PC-3 (cell line): Measurements from ENCODE around the gene GAMT. TPM values are rescaled to one million over a fixed set of nuclear protein-coding genes. Genes with fewer than 3 reads are reported as not detected.

Experiments
- ATAC-seq: fragments of 200-7000 bp; cut with Tn5 transposase; 2 replicates; pipeline ENCODE4 v1.9.1; 2020; ENCODE audit warnings: mild to moderate bottlenecking, moderate library complexity
- BruUV-seq: library from RNA; stranded (reverse); fragments of 400-500 nt; replicated peaks from 2 replicates; lab custom pipeline; 2021; lab: Mats Ljungman, UMichigan
- CTCF ChIA-PET: fragments of 300-600 bp; sonication (Branson Sonifier 250); formaldehyde crosslinking; loops from one replicate; lab custom pipeline; 2022; ENCODE audit warnings: antibody characterized with exemption; lab: Charles Lee
- POLR2A ChIA-PET: fragments of 300-600 bp; sonication (Branson Sonifier 250); formaldehyde crosslinking; loops from one replicate; lab custom pipeline; 2022; ENCODE audit warnings: antibody characterized with exemption; ENCODE audit not compliant: unreplicated experiment; lab: Charles Lee
- DNase-seq: peaks from one replicate; pipeline ENCODE4 v3.0.0-alpha.2; 2015
- H2AFZ ChIP-seq: fragments of 300-600 bp; sonication (generic); 2 replicates; pipeline ENCODE4 v1.6.0; 2016; ENCODE audit warnings: antibody characterized with exemption, low read length
- H3F3A ChIP-seq: fragments of 300-600 bp; sonication (generic); one replicate; pipeline ENCODE4 v1.6.0; 2017; ENCODE audit warnings: antibody characterized with exemption, low read length, control low read depth, mild to moderate bottlenecking; ENCODE audit not compliant: unreplicated experiment
- H3K27ac ChIP-seq: fragments of 300-600 bp; sonication (generic); 2 replicates; pipeline ENCODE4 v1.5.1; 2016; ENCODE audit warnings: mild to moderate bottlenecking, low read length
- H3K27me3 ChIP-seq: fragments of 300-600 bp; sonication (generic); 2 replicates; pipeline ENCODE4 v1.6.1; 2016; ENCODE audit warnings: low read length, mixed read lengths
- H3K36me3 ChIP-seq: fragments of 300-600 bp; sonication (generic); 2 replicates; pipeline ENCODE4 v1.6.1; 2016; ENCODE audit warnings: low read depth, mixed run types, low read length, mixed read lengths
- H3K4me1 ChIP-seq: fragments of 300-600 bp; sonication (generic); 2 replicates; pipeline ENCODE4 v1.5.1; 2016; ENCODE audit warnings: low read length; ENCODE audit not compliant: insufficient read depth
- H3K4me2 ChIP-seq: fragments of 300-600 bp; sonication (generic); 2 replicates; pipeline ENCODE4 v1.6.0; 2016; ENCODE audit warnings: low read length
- H3K4me3 ChIP-seq: fragments of 300-600 bp; sonication (generic); 2 replicates; pipeline ENCODE4 v1.5.1; 2016; ENCODE audit warnings: mild to moderate bottlenecking, low read length, mixed read lengths
- H3K79me2 ChIP-seq: fragments of 300-600 bp; sonication (generic); 2 replicates; pipeline ENCODE4 v1.6.1; 2017; ENCODE audit warnings: low read length, mixed read lengths
- H3K9ac ChIP-seq: fragments of 300-600 bp; sonication (generic); 2 replicates; pipeline ENCODE4 v1.6.0; 2016; ENCODE audit warnings: mild to moderate bottlenecking, low read length
- H3K9me2 ChIP-seq: fragments of 300-600 bp; sonication (generic); replicated peaks from 2 replicates; pipeline ENCODE4 v1.6.1; 2016; ENCODE audit warnings: mixed run types, low read length, mixed read lengths
- H3K9me3 ChIP-seq: fragments of 300-600 bp; sonication (generic); 2 replicates; pipeline ENCODE4 v1.6.1; 2016; ENCODE audit warnings: low read length, mixed read lengths
- H4K20me1 ChIP-seq: fragments of 300-600 bp; sonication (generic); 2 replicates; pipeline ENCODE4 v1.6.1; 2016; ENCODE audit warnings: low read length, mixed read lengths
- CTCF ChIP-seq: fragments of 300-600 bp; sonication (generic); conservative IDR thresholded peaks from 2 replicates; pipeline ENCODE4 v1.5.1; 2017; ENCODE audit warnings: antibody characterized with exemption, low read depth, mild to moderate bottlenecking, low read length
- EZH2 ChIP-seq: fragments of 300-600 bp; sonication (generic); IDR thresholded peaks from one replicate; pipeline ENCODE4 v1.6.1; 2017; ENCODE audit warnings: antibody characterized with exemption, mild to moderate bottlenecking, low read length; ENCODE audit not compliant: unreplicated experiment
- EZH2phosphoT487 ChIP-seq: fragments of 300-600 bp; sonication (generic); IDR thresholded peaks from 2 replicates; pipeline ENCODE4 v1.6.1; 2018; ENCODE audit warnings: mild to moderate bottlenecking, antibody characterized with exemption, low read length, borderline replicate concordance
- intact Hi-C: fragments of 100-400 bp; cut with micrococcal nuclease; formaldehyde crosslinking; loops from 2 replicates; pipeline ENCODE4 v1.9.0; 2023
- total RNA-seq: library from RNA; depleted of rRNA; stranded (reverse); fragments of >200 nt; gene quantifications from 2 replicates; pipeline ENCODE4 v1.2.3, GENCODE V29; 2014

GAMT gene
- total RNA-seq, 1 experiment from 2014 or later = 75.6 TPM

GRCh38 chr19:1374250-1374577 lies 27.1 kb downstream of the GAMT start:
- DNase-seq (no peak), ATAC-seq (no peak)
- no peak overlapping the region for H3K4me2 ChIP-seq
- TF ChIP-seq EZH2 = no peak
- intact Hi-C loops = no loop called here
- no peak overlapping the region for H3K4me3 ChIP-seq
- no peaks in the 10 kb centered on the region for H4K20me1 ChIP-seq
- BruUV-seq = no TSS peak
- H3K27ac ChIP-seq = no peak overlapping the region
- no peaks in the 10 kb centered on the region for H3K9me3 ChIP-seq
- H3K27me3 ChIP-seq = no peaks in the 10 kb centered on the region
- H3F3A ChIP-seq = no peaks in the 10 kb centered on the region
- no peaks in the 10 kb centered on the region for H3K9me2 ChIP-seq
- POLR2A ChIA-PET = no interaction called here
- H3K36me3 ChIP-seq = no peaks in the 10 kb centered on the region
- H3K79me2 ChIP-seq = no peaks in the 10 kb centered on the region
- CTCF ChIA-PET = no interaction called here
- no peak overlapping the region for H3K9ac ChIP-seq
- H3K4me1 ChIP-seq = no peaks in the 10 kb centered on the region
- no peak overlapping the region for H2AFZ ChIP-seq

GRCh38 chr19:1373534-1374249 lies 27.6 kb downstream of the GAMT start:
- Histone ChIP-seq H3K4me3 (no peak overlapping the region), H3K9ac (no peak overlapping the region), H3K4me2 (no peak overlapping the region), H3K27ac (no peak overlapping the region), H3K4me1 (no peaks in the 10 kb centered on the region), H3K36me3 (no peaks in the 10 kb centered on the region), H3F3A (no peaks in the 10 kb centered on the region), H3K9me2 (no peaks in the 10 kb centered on the region), H2AFZ (no peak overlapping the region), H3K27me3 (no peaks in the 10 kb centered on the region), H4K20me1 (no peaks in the 10 kb centered on the region), H3K79me2 (no peaks in the 10 kb centered on the region), H3K9me3 (no peaks in the 10 kb centered on the region)
- POLR2A ChIA-PET = no interaction called here
- BruUV-seq = no TSS peak
- DNase-seq (no peak), ATAC-seq (no peak)
- intact Hi-C loops = no loop called here
- TF ChIP-seq EZH2 (no peak), EZH2phosphoT487 (no peak), CTCF (no peak)
- CTCF ChIA-PET = no interaction called here

- ChIA-PET CTCF (no interaction called here), POLR2A (no interaction called here)
- Histone ChIP-seq H3K9me3 (no peaks in the 10 kb centered on the region), H3K4me1 (no peaks in the 10 kb centered on the region), H3K79me2 (no peaks in the 10 kb centered on the region), H2AFZ (no peak overlapping the region), H3K4me2 (no peak overlapping the region), H3K27me3 (no peaks in the 10 kb centered on the region), H3K27ac (no peak overlapping the region), H3K36me3 (no peaks in the 10 kb centered on the region), H4K20me1 (no peaks in the 10 kb centered on the region), H3K4me3 (no peak overlapping the region), H3F3A (no peaks in the 10 kb centered on the region), H3K9me2 (no peaks in the 10 kb centered on the region), H3K9ac (no peak overlapping the region)
- intact Hi-C loops = no loop called here
- TF ChIP-seq CTCF (no peak), EZH2 (no peak), EZH2phosphoT487 (no peak)
- BruUV-seq = no TSS peak
- DNase-seq (no peak), ATAC-seq (no peak)
Observed at GRCh38 chr19:1373042-1373533, 28.3 kb downstream of the GAMT start.
